ENCODE measurements around the gene OGFRL1. TPM values are rescaled to one million over a fixed set of nuclear protein-coding genes. Genes with fewer than 3 reads are reported as not detected.

Gene OGFRL1
- total RNA-seq, 1 donor from 2014 or later: 7.6 TPM

GRCh38 chr6:71338540-71339316 lies 50.1 kb downstream of the OGFRL1 start:
- H3K27me3 Mint-ChIP-seq (ENCODE audit: low read depth): no peaks in the 10 kb centered on the region
- H3K9me3 Mint-ChIP-seq: peaks cover 6% of the 10 kb centered on the region
- TF ChIP-seq CTCF (conservative IDR thresholded peaks at IDR 0.05): no peak
- H3K27ac Mint-ChIP-seq (ENCODE audit: unreplicated experiment): no peak overlapping the region
- peaks cover 12% of the 10 kb centered on the region for H3K36me3 Mint-ChIP-seq (ENCODE audit: low read depth)
- DNase-seq (ENCODE audit: low read depth, low spot score): no peak
- H3K4me3 Mint-ChIP-seq: no peak overlapping the region
- peaks cover 9% of the 10 kb centered on the region for H3K4me1 Mint-ChIP-seq

GRCh38 chr6:71342772-71343171 lies 54.2 kb downstream of the OGFRL1 start:
- no peak overlapping the region for H3K4me3 Mint-ChIP-seq
- no peaks in the 10 kb centered on the region for H3K9me3 Mint-ChIP-seq
- DNase-seq (ENCODE audit: low read depth, low spot score): no peak
- peaks cover 6% of the 10 kb centered on the region for H3K36me3 Mint-ChIP-seq (ENCODE audit: low read depth)
- TF ChIP-seq CTCF (conservative IDR thresholded peaks at IDR 0.05): no peak
- H3K27me3 Mint-ChIP-seq (ENCODE audit: low read depth): no peaks in the 10 kb centered on the region
- no peak overlapping the region for H3K27ac Mint-ChIP-seq (ENCODE audit: unreplicated experiment)
- peaks cover 19% of the 10 kb centered on the region for H3K4me1 Mint-ChIP-seq

GRCh38 chr6:71345476-71346333 lies 57.1 kb downstream of the OGFRL1 start:
- Mint-ChIP-seq H3K4me3 (no peak overlapping the region), H3K27ac (ENCODE audit: unreplicated experiment) (no peak overlapping the region), H3K27me3 (ENCODE audit: low read depth) (no peaks in the 10 kb centered on the region), H3K9me3 (no peaks in the 10 kb centered on the region), H3K36me3 (ENCODE audit: low read depth) (peaks cover 4% of the 10 kb centered on the region), H3K4me1 (peaks cover 25% of the 10 kb centered on the region)
- DNase-seq (ENCODE audit: low read depth, low spot score): no peak
- TF ChIP-seq CTCF (conservative IDR thresholded peaks at IDR 0.05): no peak

- no peak overlapping the region for H3K4me3 Mint-ChIP-seq
- no peak for TF ChIP-seq CTCF (conservative IDR thresholded peaks at IDR 0.05)
- H3K9me3 Mint-ChIP-seq: no peaks in the 10 kb centered on the region
- peaks cover 4% of the 10 kb centered on the region for H3K36me3 Mint-ChIP-seq (ENCODE audit: low read depth)
- H3K27ac Mint-ChIP-seq (ENCODE audit: unreplicated experiment): no peak overlapping the region
- no peak for DNase-seq (ENCODE audit: low read depth, low spot score)
- H3K4me1 Mint-ChIP-seq: peaks cover 25% of the 10 kb centered on the region
- H3K27me3 Mint-ChIP-seq (ENCODE audit: low read depth): no peaks in the 10 kb centered on the region
Measured at GRCh38 chr6:71346334-71346694, 57.7 kb downstream of the OGFRL1 start.

- no peaks in the 10 kb centered on the region for H3K9me3 Mint-ChIP-seq
- no peak for DNase-seq (ENCODE audit: low read depth, low spot score)
- peaks cover 4% of the 10 kb centered on the region for H3K36me3 Mint-ChIP-seq (ENCODE audit: low read depth)
- H3K27ac Mint-ChIP-seq (ENCODE audit: unreplicated experiment): no peak overlapping the region
- H3K4me3 Mint-ChIP-seq: no peak overlapping the region
- H3K27me3 Mint-ChIP-seq (ENCODE audit: low read depth): no peaks in the 10 kb centered on the region
- no peak for TF ChIP-seq CTCF (conservative IDR thresholded peaks at IDR 0.05)
- peaks cover 25% of the 10 kb centered on the region for H3K4me1 Mint-ChIP-seq
Measured at GRCh38 chr6:71347119-71347518, 58.5 kb downstream of the OGFRL1 start.

Measured in neural crest cell (in vitro differentiated cells).